ENCODE data around the gene MAB21L3.
"Not testable (repeated sequence)": the region's sequence is repeated elsewhere in the genome, so short reads cannot be mapped to it uniquely, and the experiment has no call there.

Gene MAB21L3

GRCh38 chr1:116129537-116129936 lies 18.3 kb downstream of the MAB21L3 start:
- Histone ChIP-seq H3K4me3 (ENCODE audit: low read length) (no peak overlapping the region), H3K27me3 (ENCODE audit: control insufficient read depth, insufficient read depth, low read length) (no peaks in the 10 kb centered on the region), H3K9ac (ENCODE audit: low read length) (no peak overlapping the region), H3K9me3 (ENCODE audit: control insufficient read depth, low read length) (no peaks in the 10 kb centered on the region), H3K4me1 (ENCODE audit: control insufficient read depth, insufficient read depth, low read length) (peaks cover 3% of the 10 kb centered on the region), H3K36me3 (ENCODE audit: control insufficient read depth, insufficient read depth, low read length) (no peaks in the 10 kb centered on the region)

- no peaks in the 10 kb centered on the region for H3K27me3 ChIP-seq (ENCODE audit: control insufficient read depth, insufficient read depth, low read length)
- H3K9me3 ChIP-seq (ENCODE audit: control insufficient read depth, low read length) = no peaks in the 10 kb centered on the region
- no peak overlapping the region for H3K4me3 ChIP-seq (ENCODE audit: low read length)
- no peaks in the 10 kb centered on the region for H3K36me3 ChIP-seq (ENCODE audit: control insufficient read depth, insufficient read depth, low read length)
- peaks cover 3% of the 10 kb centered on the region for H3K4me1 ChIP-seq (ENCODE audit: control insufficient read depth, insufficient read depth, low read length)
- H3K9ac ChIP-seq (ENCODE audit: low read length) = no peak overlapping the region
Measured at GRCh38 chr1:116130356-116130755, 19.2 kb downstream of the MAB21L3 start.

- no peak overlapping the region for H3K9ac ChIP-seq (ENCODE audit: low read length)
- no peaks in the 10 kb centered on the region for H3K9me3 ChIP-seq (ENCODE audit: control insufficient read depth, low read length)
Measured at GRCh38 chr1:116131170-116131569, 20.0 kb downstream of the MAB21L3 start.

GRCh38 chr1:116131866-116132605 lies 20.8 kb downstream of the MAB21L3 start:
- Histone ChIP-seq H3K27me3 (ENCODE audit: control insufficient read depth, insufficient read depth, low read length) (no peaks in the 10 kb centered on the region), H3K9me3 (ENCODE audit: control insufficient read depth, low read length) (no peaks in the 10 kb centered on the region)

More at GRCh38 chr1:116131170-116131569, 20.0 kb downstream of the MAB21L3 start:
- H3K36me3 ChIP-seq (ENCODE audit: control insufficient read depth, insufficient read depth, low read length) = no peaks in the 10 kb centered on the region
- no peaks in the 10 kb centered on the region for H3K27me3 ChIP-seq (ENCODE audit: control insufficient read depth, insufficient read depth, low read length)
- H3K4me3 ChIP-seq (ENCODE audit: low read length) = no peak overlapping the region
- H3K4me1 ChIP-seq (ENCODE audit: control insufficient read depth, insufficient read depth, low read length) = no peaks in the 10 kb centered on the region

GRCh38 chr1:116133696-116134475 lies 22.7 kb downstream of the MAB21L3 start:
- Histone ChIP-seq H3K9me3 (ENCODE audit: control insufficient read depth, low read length) (no peaks in the 10 kb centered on the region), H3K27me3 (ENCODE audit: control insufficient read depth, insufficient read depth, low read length) (no peaks in the 10 kb centered on the region), H3K4me1 (ENCODE audit: control insufficient read depth, insufficient read depth, low read length) (no peaks in the 10 kb centered on the region), H3K4me3 (ENCODE audit: low read length) (no peak overlapping the region), H3K9ac (ENCODE audit: low read length) (no peak overlapping the region), H3K36me3 (ENCODE audit: control insufficient read depth, insufficient read depth, low read length) (no peaks in the 10 kb centered on the region)

More at GRCh38 chr1:116131866-116132605, 20.8 kb downstream of the MAB21L3 start:
- no peak overlapping the region for H3K4me3 ChIP-seq (ENCODE audit: low read length)
- H3K9ac ChIP-seq (ENCODE audit: low read length) = no peak overlapping the region
- no peaks in the 10 kb centered on the region for H3K36me3 ChIP-seq (ENCODE audit: control insufficient read depth, insufficient read depth, low read length)
- H3K4me1 ChIP-seq (ENCODE audit: control insufficient read depth, insufficient read depth, low read length) = no peaks in the 10 kb centered on the region

- Histone ChIP-seq H3K4me1 (ENCODE audit: control insufficient read depth, insufficient read depth, low read length) (no peaks in the 10 kb centered on the region), H3K27me3 (ENCODE audit: control insufficient read depth, insufficient read depth, low read length) (no peaks in the 10 kb centered on the region), H3K9ac (ENCODE audit: low read length) (no peak overlapping the region), H3K9me3 (ENCODE audit: control insufficient read depth, low read length) (no peaks in the 10 kb centered on the region), H3K36me3 (ENCODE audit: control insufficient read depth, insufficient read depth, low read length) (no peaks in the 10 kb centered on the region), H3K4me3 (ENCODE audit: low read length) (no peak overlapping the region)
Measured at GRCh38 chr1:116134476-116134773, 23.2 kb downstream of the MAB21L3 start.

- Histone ChIP-seq H3K4me3 (ENCODE audit: low read length) (no peak overlapping the region), H3K9me3 (ENCODE audit: control insufficient read depth, low read length) (no peaks in the 10 kb centered on the region), H3K36me3 (ENCODE audit: control insufficient read depth, insufficient read depth, low read length) (no peaks in the 10 kb centered on the region), H3K9ac (ENCODE audit: low read length) (no peak overlapping the region), H3K27me3 (ENCODE audit: control insufficient read depth, insufficient read depth, low read length) (no peaks in the 10 kb centered on the region), H3K4me1 (ENCODE audit: control insufficient read depth, insufficient read depth, low read length) (no peaks in the 10 kb centered on the region)
Measured at GRCh38 chr1:116138277-116138792, 27.1 kb downstream of the MAB21L3 start.

GRCh38 chr1:116139592-116140134 lies 28.5 kb downstream of the MAB21L3 start:
- no peak overlapping the region for H3K4me3 ChIP-seq (ENCODE audit: low read length)
- H3K27me3 ChIP-seq (ENCODE audit: control insufficient read depth, insufficient read depth, low read length) = no peaks in the 10 kb centered on the region
- H3K4me1 ChIP-seq (ENCODE audit: control insufficient read depth, insufficient read depth, low read length) = no peaks in the 10 kb centered on the region
- H3K36me3 ChIP-seq (ENCODE audit: control insufficient read depth, insufficient read depth, low read length) = no peaks in the 10 kb centered on the region
- no peaks in the 10 kb centered on the region for H3K9me3 ChIP-seq (ENCODE audit: control insufficient read depth, low read length)
- H3K9ac ChIP-seq (ENCODE audit: low read length) = no peak overlapping the region

- no peaks in the 10 kb centered on the region for H3K27me3 ChIP-seq (ENCODE audit: control insufficient read depth, insufficient read depth, low read length)
- no peaks in the 10 kb centered on the region for H3K4me1 ChIP-seq (ENCODE audit: control insufficient read depth, insufficient read depth, low read length)
- no peaks in the 10 kb centered on the region for H3K9me3 ChIP-seq (ENCODE audit: control insufficient read depth, low read length)
- H3K36me3 ChIP-seq (ENCODE audit: control insufficient read depth, insufficient read depth, low read length) = no peaks in the 10 kb centered on the region
- no peak overlapping the region for H3K9ac ChIP-seq (ENCODE audit: low read length)
- no peak overlapping the region for H3K4me3 ChIP-seq (ENCODE audit: low read length)
Measured at GRCh38 chr1:116144151-116144550, 33.0 kb downstream of the MAB21L3 start.

GRCh38 chr1:116146447-116147113 lies 35.4 kb downstream of the MAB21L3 start:
- H3K4me1 ChIP-seq (ENCODE audit: control insufficient read depth, insufficient read depth, low read length); H3K4me3 ChIP-seq (ENCODE audit: low read length); H3K9ac ChIP-seq (ENCODE audit: low read length); H3K36me3 ChIP-seq (ENCODE audit: control insufficient read depth, insufficient read depth, low read length); H3K9me3 ChIP-seq (ENCODE audit: control insufficient read depth, low read length); H3K27me3 ChIP-seq (ENCODE audit: control insufficient read depth, insufficient read depth, low read length): not testable (repeated sequence)

- no peaks in the 10 kb centered on the region for H3K4me1 ChIP-seq (ENCODE audit: control insufficient read depth, insufficient read depth, low read length)
Measured at GRCh38 chr1:116147114-116147510, 35.9 kb downstream of the MAB21L3 start.

GRCh38 chr1:116147972-116148371 lies 36.8 kb downstream of the MAB21L3 start:
- Histone ChIP-seq H3K4me3 (ENCODE audit: low read length) (no peak overlapping the region), H3K9ac (ENCODE audit: low read length) (no peak overlapping the region), H3K9me3 (ENCODE audit: control insufficient read depth, low read length) (no peaks in the 10 kb centered on the region), H3K4me1 (ENCODE audit: control insufficient read depth, insufficient read depth, low read length) (peaks cover 8% of the 10 kb centered on the region), H3K27me3 (ENCODE audit: control insufficient read depth, insufficient read depth, low read length) (no peaks in the 10 kb centered on the region), H3K36me3 (ENCODE audit: control insufficient read depth, insufficient read depth, low read length) (no peaks in the 10 kb centered on the region)

More at GRCh38 chr1:116147114-116147510, 35.9 kb downstream of the MAB21L3 start:
- Histone ChIP-seq H3K27me3 (ENCODE audit: control insufficient read depth, insufficient read depth, low read length) (no peaks in the 10 kb centered on the region), H3K9me3 (ENCODE audit: control insufficient read depth, low read length) (no peaks in the 10 kb centered on the region), H3K36me3 (ENCODE audit: control insufficient read depth, insufficient read depth, low read length) (no peaks in the 10 kb centered on the region), H3K4me3 (ENCODE audit: low read length) (no peak overlapping the region), H3K9ac (ENCODE audit: low read length) (no peak overlapping the region)
